Skin epidermis (tissue), 12 donors: Measurements from ENCODE around the gene ZNF566.

Experiments used
- H3K27ac ChIP-seq, 21 experiments: fragments of 200-600 bp; sonication (generic) in 11 of 21; one replicate each; pipeline ENCODE4 v1.5.0; 2020; ENCODE audit warnings: mild to moderate bottlenecking in 3 of 21, inconsistent platforms in 2 of 21, moderate library complexity in 2 of 21
- H3K4me3 ChIP-seq, 7 experiments: fragments of 200-600 bp; sonication (generic) in 2 of 7; one replicate each; pipeline ENCODE4 v1.5.0; 2020; ENCODE audit warnings: inconsistent platforms in 2 of 7, mild to moderate bottlenecking in 2 of 7, moderate library complexity in 1 of 7

ZNF566 gene

DNA sequence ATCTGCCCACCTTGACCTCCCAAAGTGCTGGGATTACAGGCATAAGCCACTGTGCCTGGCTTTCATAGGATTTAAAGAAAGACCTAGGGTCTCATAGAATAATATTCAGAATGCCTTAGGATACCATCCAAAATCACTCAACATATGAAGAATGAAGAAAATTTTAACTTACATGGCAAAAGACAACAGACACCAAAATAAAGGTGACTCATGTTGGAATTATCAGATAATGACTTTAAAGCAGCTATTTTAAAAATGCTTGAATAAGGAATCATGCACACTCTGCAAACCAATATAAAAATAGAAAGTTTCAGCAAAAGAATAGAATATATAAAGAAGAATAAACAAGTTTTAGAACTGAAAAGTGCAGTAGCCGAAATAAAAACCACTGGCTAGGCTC, 29.3 kb downstream of the ZNF566 start:
- Histone ChIP-seq H3K4me3 (no peak overlapping the region), H3K27ac (no peak overlapping the region)

DNA sequence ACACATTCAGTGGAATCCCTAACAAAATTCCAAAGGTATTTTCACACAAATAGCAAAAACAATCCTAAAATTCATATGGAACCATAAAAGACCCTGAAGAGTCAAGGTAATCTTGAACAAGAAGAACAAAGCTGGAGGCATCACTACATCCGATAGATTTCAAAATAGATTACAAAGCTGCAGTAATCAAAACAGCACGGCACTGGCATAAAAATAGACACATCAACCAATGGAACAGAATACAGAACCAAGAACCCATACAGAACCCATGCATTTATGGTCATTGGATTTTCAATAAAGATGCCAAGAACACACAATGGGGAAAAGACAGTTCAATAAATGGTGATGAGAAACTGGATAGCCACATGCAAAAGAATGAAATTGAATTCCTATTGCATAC, 32.5 kb downstream of the ZNF566 start:
- H3K4me3 ChIP-seq, result no peak overlapping the region

DNA sequence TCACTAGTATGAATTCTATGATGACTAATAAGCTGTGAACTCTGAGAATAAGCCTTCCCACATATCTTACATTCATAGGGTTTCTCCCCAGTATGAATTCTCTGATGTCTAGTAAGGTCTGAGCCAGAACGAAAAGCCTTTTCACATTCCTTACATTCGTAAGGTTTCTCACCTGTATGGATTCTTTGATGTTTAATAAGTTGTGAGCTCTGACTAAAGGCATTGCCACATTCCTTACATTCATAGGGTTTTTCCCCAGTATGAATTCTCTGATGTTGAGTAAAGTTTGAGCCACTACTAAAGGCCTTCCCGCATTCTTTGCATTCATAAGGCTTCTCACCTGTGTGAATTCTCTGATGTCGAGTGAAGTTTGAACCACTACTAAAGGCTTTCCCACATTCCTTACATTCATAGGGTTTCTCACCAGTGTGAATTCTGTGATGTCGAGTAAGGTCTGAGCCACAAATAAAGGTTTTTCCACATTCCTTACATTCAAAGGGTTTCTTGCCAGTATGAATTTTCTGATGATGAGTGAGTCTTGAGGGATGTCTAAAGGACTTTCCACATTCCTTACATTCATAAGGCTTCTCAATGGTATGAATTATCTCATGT, 40.2 kb downstream of the ZNF566 start:
- Histone ChIP-seq H3K4me3 (no peak overlapping the region), H3K27ac (no peak overlapping the region)

More for the DNA sequence above, 32.5 kb downstream of the ZNF566 start:
- H3K27ac ChIP-seq, result no peak overlapping the region

- H3K27ac ChIP-seq, result no peak overlapping the region
- H3K4me3 ChIP-seq, result no peak overlapping the region
Observed at GRCh38 chr19:36441339-36441738, 48.0 kb downstream of the ZNF566 start.

- H3K4me3 ChIP-seq, result no peak overlapping the region
- H3K27ac ChIP-seq, result no peak overlapping the region
Observed at GRCh38 chr19:36436531-36436930, 52.8 kb downstream of the ZNF566 start.

DNA sequence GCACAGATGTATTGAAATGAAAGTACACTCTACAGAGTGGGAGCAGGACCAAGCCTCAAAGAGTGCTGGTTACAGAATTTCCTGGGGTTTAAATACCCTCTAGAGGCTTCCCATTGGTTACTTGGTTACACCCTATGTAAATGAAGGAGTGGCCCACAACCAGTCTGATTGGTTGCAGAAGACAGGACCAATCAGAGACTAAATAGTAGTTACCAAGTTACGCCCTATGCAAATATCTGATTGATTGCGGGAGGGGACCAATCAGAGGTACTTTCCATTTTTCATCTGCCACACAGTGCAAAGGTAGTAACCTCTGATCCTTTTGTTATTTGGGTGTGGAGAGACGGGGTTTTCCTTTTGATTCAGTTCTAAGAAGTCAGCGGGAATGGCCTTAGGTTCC, 65.4 kb downstream of the ZNF566 start:
- H3K27ac ChIP-seq, result no peak overlapping the region
- no peak overlapping the region for H3K4me3 ChIP-seq

GRCh38 chr19:36421749-36422481, 67.4 kb downstream of the ZNF566 start:
- peak overlapping the region; percentile 13 to 42 (median 29) for H3K4me3 ChIP-seq
- H3K27ac ChIP-seq, result no peak overlapping the region

DNA sequence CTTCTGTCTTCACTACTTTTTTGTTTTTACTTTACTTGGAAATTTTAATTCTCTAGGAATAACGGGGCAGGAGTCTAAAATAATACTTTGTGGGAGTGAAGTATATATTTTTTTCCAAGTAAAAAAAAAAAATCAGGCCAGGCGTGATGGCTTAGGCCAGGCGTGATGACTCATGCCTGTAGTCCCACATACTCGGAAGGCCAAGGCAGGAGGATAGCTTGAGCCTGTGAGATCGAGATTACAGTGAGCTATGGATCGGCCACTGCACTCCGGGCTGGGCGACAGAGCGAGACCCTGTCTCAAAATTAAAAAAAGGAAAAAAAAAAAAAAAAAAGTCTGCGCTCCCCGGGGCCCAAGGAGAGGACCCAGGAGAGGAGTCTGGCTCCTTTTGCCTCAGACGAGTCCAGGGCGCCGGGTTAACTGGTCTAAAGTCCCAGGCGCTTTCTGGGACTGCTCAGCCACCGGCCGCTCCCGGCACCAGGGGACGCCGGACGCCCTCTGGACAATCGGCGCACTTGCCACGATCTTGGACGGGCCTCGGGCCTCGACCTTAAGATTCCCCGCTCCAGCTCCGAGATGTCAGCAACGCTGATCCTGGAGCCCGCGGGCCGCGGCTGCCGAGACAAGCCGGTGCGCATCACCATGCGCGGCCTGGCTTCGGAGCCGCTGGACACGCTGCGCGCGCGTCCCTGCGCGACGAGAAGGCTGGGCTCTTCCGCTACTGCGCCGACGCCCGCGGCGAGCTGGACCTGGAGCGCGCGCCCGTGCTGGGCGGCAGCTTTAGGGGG, 68.2 kb downstream of the ZNF566 start:
- Histone ChIP-seq H3K4me3 (peak overlapping the region; percentile 13 to 42 (median 29)), H3K27ac (no peak overlapping the region)

DNA sequence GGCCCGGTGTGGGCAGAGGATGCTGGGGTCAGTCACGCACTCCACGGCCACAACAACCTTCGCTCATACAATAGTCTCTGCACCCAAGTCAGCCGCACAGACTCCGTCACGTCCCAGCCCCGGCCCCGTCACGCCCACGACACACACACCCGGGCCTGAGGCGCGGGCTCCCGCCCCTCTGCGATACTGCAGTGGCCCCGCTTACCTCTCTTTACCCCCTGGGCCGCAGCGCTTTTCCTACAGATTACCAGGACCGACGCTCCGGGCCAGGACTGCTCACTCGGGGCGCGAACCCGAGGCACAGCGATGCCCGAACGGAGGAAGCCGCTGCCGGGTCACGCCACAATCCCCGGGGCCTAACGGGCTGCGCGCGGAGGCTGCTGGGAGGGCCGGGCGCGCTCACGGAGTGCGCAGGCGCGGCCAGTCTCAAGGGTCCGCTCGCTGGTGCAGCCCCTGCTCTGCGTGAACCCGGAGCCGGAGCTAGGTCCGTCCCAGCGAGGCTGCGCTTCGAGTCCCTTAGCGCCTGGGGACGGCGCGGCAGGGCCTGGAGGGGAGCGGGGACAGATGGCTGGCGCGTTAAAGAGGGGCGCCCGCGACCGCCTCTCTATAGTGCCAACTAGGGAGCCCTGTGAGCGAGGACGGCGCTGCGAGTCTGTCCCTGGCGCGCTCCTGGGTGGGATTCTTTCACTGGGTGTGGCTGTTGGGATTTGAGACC, 70.9 kb downstream of the ZNF566 start, which contains the start of gene ZFP82:
Gene ZFP82, minus strand, starts transcription at position 358 of the 715 bp plus-strand sequence. CDS start 8,855 bp downstream, outside the sequence.
- Histone ChIP-seq H3K4me3 (peak within 1 kb of the TSS; percentile 52 to 72 (median 63)), H3K27ac (peak within 1 kb of the TSS; percentile 28 to 92 (median 85))

DNA sequence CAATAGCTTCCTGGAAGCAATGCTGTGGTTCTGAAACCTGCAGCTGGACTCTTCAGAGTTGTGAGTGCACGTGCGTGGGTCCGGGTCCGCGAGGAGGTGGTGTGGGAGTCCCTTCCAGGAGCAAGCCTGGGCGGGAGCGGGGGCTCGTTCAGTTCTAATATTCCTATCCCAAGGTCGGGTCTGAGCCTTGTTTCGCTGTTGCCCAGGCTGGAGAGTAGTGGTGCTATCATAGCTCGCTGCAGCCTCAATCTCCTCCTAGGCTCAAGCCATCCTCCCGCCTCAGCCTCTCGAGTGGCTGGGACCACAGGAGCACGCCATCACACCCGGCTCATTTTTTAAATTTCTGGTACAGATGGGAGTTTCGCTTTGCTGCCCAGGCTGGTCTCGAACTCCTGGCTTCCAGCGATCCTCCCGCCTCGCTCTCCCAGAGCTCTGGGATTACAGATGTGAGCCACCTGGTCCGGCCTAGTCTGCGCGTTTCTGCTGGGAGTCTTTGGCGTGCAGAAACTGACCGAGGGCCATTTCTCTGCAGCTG, 71.5 kb downstream of the ZNF566 start:
- peak overlapping the region in 19 of 21 experiments; percentile 69 to 92 (median 86) for H3K27ac ChIP-seq

GRCh38 chr19:36409841-36410240, 79.5 kb downstream of the ZNF566 start:
- H3K4me3 ChIP-seq, result no peak overlapping the region
- H3K27ac ChIP-seq, result no peak overlapping the region

More for the DNA sequence above, 71.5 kb downstream of the ZNF566 start:
- peak overlapping the region; percentile 52 to 72 (median 63) for H3K4me3 ChIP-seq

DNA sequence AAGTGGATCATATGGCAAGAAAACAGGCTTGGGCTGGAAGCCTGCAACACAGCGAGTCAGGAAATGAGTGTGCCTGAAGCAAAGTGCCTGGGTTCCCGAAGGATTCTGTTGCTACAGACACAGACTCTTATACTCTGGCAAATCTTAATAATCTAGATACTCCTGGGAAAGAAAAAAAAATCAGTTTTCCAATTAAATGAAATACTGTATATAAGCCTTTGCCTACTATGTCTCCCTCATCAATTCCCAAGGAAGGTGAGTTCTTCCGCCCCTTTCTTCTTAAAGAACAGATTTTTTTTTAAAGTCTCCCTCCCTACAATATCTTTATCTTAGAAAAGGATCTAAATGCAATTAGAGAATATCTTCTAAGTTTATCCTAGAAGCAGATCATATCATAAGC, 81.3 kb downstream of the ZNF566 start:
- no peak overlapping the region for H3K27ac ChIP-seq
- H3K4me3 ChIP-seq, result no peak overlapping the region

DNA sequence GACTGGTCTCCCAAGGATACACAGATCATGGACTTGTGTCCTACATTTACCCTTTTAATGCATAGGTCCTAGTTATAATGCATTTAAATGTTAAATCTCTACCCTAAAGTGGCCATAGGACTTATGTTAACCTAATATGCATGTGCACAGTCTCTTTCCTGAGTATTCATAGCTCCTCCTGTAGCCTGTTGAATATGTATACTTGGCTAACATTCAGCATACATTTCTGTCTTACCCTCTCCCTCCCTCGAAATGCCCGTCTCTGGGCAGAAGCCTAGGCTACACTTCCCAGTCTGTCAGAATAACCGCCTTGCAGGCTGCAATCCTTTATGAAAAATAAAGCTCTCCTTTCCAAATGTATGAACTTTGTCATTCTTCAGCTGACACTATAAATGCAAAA, 84.9 kb downstream of the ZNF566 start:
- H3K27ac ChIP-seq, result no peak overlapping the region
- no peak overlapping the region for H3K4me3 ChIP-seq

DNA sequence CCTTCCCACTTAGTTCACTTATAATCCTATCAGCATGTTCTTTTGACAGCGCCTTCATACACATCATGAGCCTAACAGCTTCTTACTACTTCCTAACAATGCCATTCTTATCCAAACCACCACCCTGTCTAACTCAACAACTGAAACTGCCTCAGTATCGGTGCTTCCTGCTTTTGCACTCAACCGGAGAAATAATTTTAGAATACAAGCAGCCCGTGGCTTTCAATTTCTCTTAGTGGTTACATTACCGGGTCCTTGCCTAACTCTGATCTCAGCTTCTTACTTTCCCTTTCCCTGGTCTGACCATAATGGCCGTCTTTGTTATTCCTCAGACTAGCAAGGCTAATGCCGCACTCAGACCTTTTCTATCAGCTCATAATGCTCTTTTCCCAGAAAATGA, 87.9 kb downstream of the ZNF566 start:
- Histone ChIP-seq H3K27ac (no peak overlapping the region), H3K4me3 (no peak overlapping the region)

GRCh38 chr19:36398571-36398970, 90.8 kb downstream of the ZNF566 start:
- Histone ChIP-seq H3K4me3 (no peak overlapping the region), H3K27ac (no peak overlapping the region)
